GM21447 (cell line): ENCODE results near the gene GPC5.
"Not testable (repeated sequence)": the region's sequence is repeated elsewhere in the genome, so short reads cannot be mapped to it uniquely, and the experiment has no call there.

Experiments used
- ATAC-seq: cut with Tn5 transposase; IDR thresholded peaks from one replicate; pipeline ENCODE4 v1.9.1; 2021; ENCODE audit not compliant: unreplicated experiment

Gene GPC5

GRCh38 chr13:92224825-92225224 is 826.4 kb downstream of the GPC5 start:
- ATAC-seq = no peak

- no peak for ATAC-seq
Observed at GRCh38 chr13:92225861-92226260, 827.4 kb downstream of the GPC5 start.

DNA sequence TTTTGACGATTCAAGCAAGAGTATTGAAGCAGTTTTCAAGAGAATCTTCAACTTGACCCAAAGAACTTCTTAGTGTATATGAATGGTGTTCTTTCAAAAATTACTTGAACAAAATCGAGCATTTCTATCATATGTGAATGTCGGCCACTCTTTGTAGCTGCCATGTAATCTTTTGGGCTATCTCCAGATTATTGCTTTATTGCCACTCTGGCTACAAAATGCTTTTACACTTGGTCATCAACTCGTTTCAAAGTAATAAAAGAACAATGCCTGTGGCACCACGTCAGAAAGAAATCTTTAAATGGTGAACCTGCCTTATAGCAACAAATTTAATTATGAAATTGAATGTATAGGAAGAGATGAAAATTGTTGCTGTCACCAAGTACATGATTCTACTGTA is 834.5 kb downstream of the GPC5 start:
- no peak for ATAC-seq

- ATAC-seq = no peak
Observed at GRCh38 chr13:92251671-92252210, 853.3 kb downstream of the GPC5 start.

DNA sequence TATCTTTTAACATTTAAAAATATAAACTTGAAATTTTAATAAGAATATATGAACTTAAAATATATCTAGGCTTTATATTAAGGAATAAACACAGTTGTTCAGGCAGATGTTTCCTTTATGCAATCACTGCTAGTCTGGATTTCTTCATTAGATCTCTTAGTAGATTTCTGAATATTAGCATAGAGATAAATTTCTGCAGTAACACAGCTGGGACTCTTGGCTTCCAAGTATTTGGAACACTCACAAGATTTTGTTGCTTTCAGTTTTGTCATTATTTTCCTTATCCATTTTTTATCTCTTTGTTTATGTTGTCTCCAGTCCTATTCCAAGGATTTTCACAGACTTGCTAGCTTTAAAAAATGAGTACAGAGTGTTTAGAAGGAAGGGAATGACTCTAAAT is 857.1 kb downstream of the GPC5 start:
- no peak for ATAC-seq

GRCh38 chr13:92256211-92256610 is 857.8 kb downstream of the GPC5 start:
- ATAC-seq = no peak

- no peak for ATAC-seq
Observed at GRCh38 chr13:92259046-92259445, 860.6 kb downstream of the GPC5 start.

- no peak for ATAC-seq
Observed at GRCh38 chr13:92259523-92259922, 861.1 kb downstream of the GPC5 start.

DNA sequence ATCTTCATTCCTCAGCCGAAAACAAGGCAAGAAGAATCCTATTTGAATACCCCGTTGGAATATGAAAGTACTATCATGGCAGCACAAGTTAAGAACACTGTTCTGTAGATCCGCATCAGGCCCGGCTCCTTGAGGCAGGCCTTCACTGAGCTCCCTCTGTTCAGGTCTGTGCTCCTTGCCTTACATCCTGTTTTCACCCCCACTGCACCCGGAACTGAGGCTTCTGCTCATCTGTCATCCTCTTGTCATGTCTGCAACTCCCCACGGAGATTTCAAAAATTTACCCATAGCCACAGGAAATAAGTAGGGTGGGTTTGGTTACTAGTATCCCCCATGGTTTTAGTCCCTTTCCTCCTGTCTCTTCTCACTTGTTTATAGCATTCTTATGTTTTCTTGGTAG is 861.9 kb downstream of the GPC5 start:
- no peak for ATAC-seq

DNA sequence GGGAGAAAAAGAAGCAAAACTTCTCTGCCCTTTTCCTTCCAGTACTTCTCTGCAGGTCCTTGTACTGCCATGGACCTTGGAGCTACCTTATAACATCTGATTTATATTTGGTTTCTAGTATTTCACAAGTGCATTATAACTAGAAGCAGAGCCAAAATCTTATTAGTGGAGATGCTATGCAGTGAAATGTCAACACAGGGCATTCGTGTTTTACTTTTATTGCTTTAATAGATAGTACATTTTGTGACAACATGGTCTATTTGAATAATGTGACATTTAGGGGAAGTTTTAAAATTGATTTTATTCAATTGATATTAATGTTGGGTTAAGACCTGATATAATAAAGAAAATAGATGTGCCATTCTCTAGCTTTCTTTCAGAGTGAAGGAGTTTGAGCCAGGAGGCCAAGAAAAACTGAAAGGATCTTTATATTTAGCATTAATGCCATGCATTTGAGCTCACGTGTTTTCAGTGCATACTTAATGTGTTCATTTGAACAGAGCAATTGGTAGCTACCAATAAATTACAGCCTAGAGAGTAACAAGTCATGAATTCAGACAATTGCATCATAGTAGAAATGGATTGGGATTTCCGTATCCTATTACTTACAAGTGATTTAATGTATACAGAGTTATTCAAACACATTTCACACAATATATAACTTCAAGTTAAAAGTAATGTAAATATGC is 863.8 kb downstream of the GPC5 start:
- ATAC-seq = no peak

DNA sequence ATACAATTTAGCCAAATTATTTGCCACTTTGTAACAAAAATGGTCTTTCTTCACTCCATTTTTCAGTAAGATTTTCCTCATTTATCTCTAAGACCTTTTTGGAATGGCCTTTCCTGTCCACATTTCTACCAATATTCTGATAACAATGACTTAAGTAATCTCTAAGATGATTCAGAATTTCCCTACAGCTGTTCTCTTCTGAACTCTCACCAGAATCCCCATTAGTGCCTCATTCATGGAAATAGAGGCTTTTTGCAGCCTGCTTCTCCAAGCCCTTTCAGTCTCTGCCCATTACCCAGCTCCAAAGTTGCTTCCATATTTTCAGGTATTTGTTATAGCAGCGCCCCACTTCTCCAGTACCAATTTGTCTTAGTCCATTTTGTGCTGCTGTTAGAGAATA is 867.0 kb downstream of the GPC5 start:
- ATAC-seq = no peak

DNA sequence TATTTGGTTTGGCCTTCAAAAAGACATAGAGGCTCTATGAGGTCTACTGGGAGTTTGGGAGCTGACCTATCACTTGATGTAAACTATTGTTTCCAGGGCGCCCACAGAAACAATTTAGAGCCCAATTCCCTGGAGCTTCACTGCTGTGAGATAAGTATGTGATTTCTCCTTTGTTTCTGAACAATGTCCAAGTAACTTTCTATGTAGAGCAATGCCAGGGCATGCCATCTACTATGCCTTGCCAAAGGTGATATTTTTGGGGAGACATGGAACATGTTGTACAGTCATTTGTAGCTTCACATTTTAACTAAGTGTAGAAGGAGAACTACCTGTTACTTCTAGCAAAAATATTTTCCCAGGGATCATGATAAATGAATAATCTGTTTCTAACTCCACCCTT is 872.6 kb downstream of the GPC5 start:
- ATAC-seq = no peak

GRCh38 chr13:92272177-92272576 is 873.8 kb downstream of the GPC5 start:
- ATAC-seq = no peak

DNA sequence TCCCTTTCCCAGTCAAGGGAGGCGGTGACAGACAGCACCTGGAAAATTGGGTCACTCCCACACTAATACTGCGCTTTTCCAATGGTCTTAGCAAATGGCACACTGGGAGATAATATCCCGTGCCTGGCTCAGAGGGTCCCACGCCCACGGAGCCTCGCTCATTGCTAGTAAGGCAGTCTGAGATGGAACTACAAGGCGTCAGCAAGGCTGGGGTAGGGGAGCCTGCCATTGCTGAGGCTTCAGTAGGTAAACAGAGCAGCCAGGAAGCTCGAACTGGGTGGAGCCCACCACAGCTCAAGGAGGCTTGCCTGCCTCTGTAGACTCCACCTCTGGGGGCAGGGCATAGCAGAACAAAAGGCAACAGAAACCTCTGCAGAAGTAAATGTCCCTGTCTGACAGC is 882.6 kb downstream of the GPC5 start:
- ATAC-seq = not testable (repeated sequence)

- not testable (repeated sequence) for ATAC-seq
Observed at GRCh38 chr13:92290718-92291307, 892.4 kb downstream of the GPC5 start.

DNA sequence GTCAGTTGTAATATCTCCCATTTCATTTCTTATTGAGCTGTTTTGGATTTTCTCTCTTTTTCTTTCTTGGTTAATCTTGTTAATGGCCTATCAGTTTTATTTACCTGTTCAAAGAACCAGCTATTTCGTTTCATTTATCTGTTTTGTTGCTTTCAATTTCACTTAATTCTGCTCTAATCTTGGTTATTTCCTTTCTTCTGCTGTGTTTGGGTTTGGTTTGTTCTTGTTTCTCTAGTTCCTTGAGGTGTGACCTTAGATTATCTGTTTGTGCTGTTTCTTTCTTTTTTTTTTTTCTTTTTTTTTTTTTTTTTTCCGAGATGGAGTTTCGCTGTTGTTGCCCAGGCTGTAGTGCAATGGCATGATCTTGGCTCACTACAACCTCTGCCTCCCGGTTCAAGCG is 896.1 kb downstream of the GPC5 start:
- ATAC-seq = not testable (repeated sequence)

DNA sequence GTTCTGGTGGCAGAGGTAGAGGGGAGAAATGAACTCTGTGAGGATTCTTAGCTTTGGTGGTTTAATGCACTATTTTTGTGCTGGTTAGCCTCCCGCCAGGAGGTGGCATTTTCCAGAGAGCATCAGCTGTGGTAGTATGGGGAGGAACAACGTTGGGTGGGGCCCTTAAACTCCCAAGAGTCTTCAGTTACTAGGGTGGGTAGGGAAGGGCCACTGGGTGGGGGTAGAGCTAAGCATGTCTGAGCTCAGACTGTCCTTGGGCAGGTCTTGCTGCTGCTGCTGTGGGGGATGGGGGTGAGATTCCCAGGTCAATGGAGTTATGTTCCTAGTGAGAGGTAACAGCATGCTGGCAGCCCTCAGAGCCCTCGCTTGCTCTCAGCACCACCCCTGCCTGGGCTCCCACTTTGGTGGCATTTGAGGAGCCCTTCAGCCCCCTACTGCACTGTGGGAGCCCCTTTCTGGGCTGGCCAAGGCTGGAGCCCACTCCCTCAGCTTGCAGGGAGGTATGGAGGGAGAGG is 897.8 kb downstream of the GPC5 start:
- ATAC-seq = not testable (repeated sequence)

DNA sequence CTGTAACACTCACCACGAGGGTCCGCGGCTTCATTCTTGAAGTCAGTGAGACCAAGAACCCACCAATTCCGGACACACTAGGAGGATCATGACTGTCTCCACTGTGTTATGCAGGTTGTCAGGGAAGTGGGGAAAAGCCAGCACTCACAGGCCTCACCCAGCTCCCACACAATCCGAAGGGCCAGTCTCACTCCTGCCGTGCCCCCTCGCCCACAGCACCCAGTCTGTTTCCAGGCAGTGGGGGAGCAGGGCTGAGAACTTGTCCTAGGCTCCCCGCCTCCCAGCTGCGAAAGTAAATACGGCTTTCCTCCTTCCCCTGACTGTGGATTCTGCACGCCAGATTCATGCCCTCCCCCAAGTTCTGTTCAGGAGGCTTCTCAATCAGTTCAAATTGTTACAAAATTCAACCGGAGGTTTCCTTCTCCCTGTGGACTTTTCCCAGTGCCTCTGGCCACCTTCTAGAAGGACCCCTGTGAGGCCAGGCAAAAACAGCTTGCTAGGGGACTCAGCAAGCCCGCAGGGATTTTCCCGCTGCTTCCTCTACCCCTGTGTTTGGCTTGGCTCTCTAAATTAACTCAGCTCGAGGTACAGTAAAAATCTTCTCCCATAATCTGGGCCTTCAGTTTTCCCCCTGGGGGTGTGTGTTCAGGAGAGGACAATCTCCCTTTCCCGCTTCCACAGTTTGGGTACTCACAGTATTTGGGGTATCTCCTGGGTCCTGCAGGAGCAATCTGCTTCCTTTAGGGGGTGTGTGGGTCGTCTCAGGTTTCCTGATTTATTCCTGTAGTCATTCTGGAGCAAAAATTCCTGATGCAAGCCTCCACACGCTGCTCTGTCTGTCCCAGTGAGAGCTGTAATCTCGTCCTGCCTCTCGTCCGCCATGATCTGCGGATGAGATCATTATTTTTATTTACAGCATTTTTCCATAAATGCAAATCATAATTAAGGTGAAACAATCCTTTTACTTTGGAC is 899.8 kb downstream of the GPC5 start:
- ATAC-seq = no peak

- no peak for ATAC-seq
Observed at GRCh38 chr13:92300651-92301050, 902.2 kb downstream of the GPC5 start.

GRCh38 chr13:92303428-92303827 is 905.0 kb downstream of the GPC5 start:
- no peak for ATAC-seq

GRCh38 chr13:92307752-92308151 is 909.3 kb downstream of the GPC5 start:
- no peak for ATAC-seq
